HG02610 (cell line): ENCODE results near the gene LRRC26.

Source experiments
- ATAC-seq: cut with Tn5 transposase; IDR thresholded peaks from one replicate; pipeline ENCODE4 v1.9.1; 2021; ENCODE audit warnings: mild to moderate bottlenecking, moderate library complexity; ENCODE audit not compliant: unreplicated experiment

LRRC26 gene

GRCh38 chr9:137169896-137170358, at the start of gene LRRC26:
LRRC26 (minus strand) TSS chr9:137170051; CDS start chr9:137169943, 108 bp downstream.
- ATAC-seq = no peak

- no peak for ATAC-seq
These were observed 49.0 kb upstream of the LRRC26 start for GRCh38 chr9:137218754-137219271.

- no peak for ATAC-seq
These were observed 48.4 kb upstream of the LRRC26 start for GRCh38 chr9:137218212-137218753.

GRCh38 chr9:137217276-137218211, 47.7 kb upstream of the LRRC26 start:
- ATAC-seq = no peak

GRCh38 chr9:137216188-137216965, 46.5 kb upstream of the LRRC26 start:
- no peak for ATAC-seq

- ATAC-seq = no peak
These were observed 45.5 kb upstream of the LRRC26 start for GRCh38 chr9:137215196-137215986.

- no peak for ATAC-seq
These were observed 44.8 kb upstream of the LRRC26 start for GRCh38 chr9:137214620-137215019.

GRCh38 chr9:137213160-137214060, 43.6 kb upstream of the LRRC26 start:
- ATAC-seq = no peak

GRCh38 chr9:137212520-137212919, 42.7 kb upstream of the LRRC26 start:
- ATAC-seq = no peak

GRCh38 chr9:137211532-137211931, 41.7 kb upstream of the LRRC26 start:
- ATAC-seq = no peak

- ATAC-seq = no peak
These were observed 36.8 kb upstream of the LRRC26 start for GRCh38 chr9:137206602-137207001.

- ATAC-seq = peak; percentile 44
These were observed 35.5 kb upstream of the LRRC26 start, which contains the start of the genes NDOR1 and TMEM203 for GRCh38 chr9:137205126-137206069. NDOR1 (plus strand) TSS chr9:137205700; CDS start chr9:137205778, 78 bp downstream. TMEM203 (minus strand) TSS chr9:137205648; CDS start chr9:137205414, 234 bp downstream.

- no peak for ATAC-seq
These were observed 34.9 kb upstream of the LRRC26 start for GRCh38 chr9:137204731-137205125.

GRCh38 chr9:137202966-137203365, 33.1 kb upstream of the LRRC26 start:
- ATAC-seq = no peak

- no peak for ATAC-seq
These were observed 31.5 kb upstream of the LRRC26 start for GRCh38 chr9:137201205-137201868.

GRCh38 chr9:137200311-137201204, 30.7 kb upstream of the LRRC26 start, which contains the start of gene TPRN:
TPRN (minus strand) TSS chr9:137200741; CDS start chr9:137200711, 30 bp downstream.
- ATAC-seq = peak; percentile 86
